ENCODE results near the gene TBC1D4. TPM values are rescaled to one million over a fixed set of nuclear protein-coding genes. Genes with fewer than 3 reads are reported as not detected.
"Not testable (repeated sequence)": the region's sequence is repeated elsewhere in the genome, so short reads cannot be mapped to it uniquely, and the experiment has no call there.

Gene TBC1D4
- total RNA-seq, 1 experiment from 2014 or later, result 32.7 TPM

GRCh38 chr13:75308222-75308621 lies 173.7 kb downstream of the TBC1D4 start:
- Histone ChIP-seq H3K36me3 (peaks cover 9% of the 10 kb centered on the region), H3K4me3 (no peak overlapping the region), H3K9me3 (replicated peaks) (no peaks in the 10 kb centered on the region), H3K27me3 (replicated peaks) (no peaks in the 10 kb centered on the region), H3K4me1 (replicated peaks) (no peaks in the 10 kb centered on the region), H3K27ac (no peak overlapping the region)
- no peak for DNase-seq (ENCODE audit: low read depth in 1 of 2, low spot score in 2 of 2)

- no peak for DNase-seq (ENCODE audit: low read depth in 1 of 2, low spot score in 2 of 2)
- H3K36me3 ChIP-seq, result peaks cover 10% of the 10 kb centered on the region
Measured at GRCh38 chr13:75307370-75307949, 174.5 kb downstream of the TBC1D4 start.

GRCh38 chr13:75306967-75307366 lies 175.0 kb downstream of the TBC1D4 start:
- H3K4me1 ChIP-seq (replicated peaks); H3K27ac ChIP-seq; H3K4me3 ChIP-seq; DNase-seq (ENCODE audit: low read depth in 1 of 2, low spot score in 2 of 2); H3K36me3 ChIP-seq; H3K27me3 ChIP-seq (replicated peaks); H3K9me3 ChIP-seq (replicated peaks): not testable (repeated sequence)

More at GRCh38 chr13:75307370-75307949, 174.5 kb downstream of the TBC1D4 start:
- H3K4me3 ChIP-seq, result no peak overlapping the region
- no peaks in the 10 kb centered on the region for H3K27me3 ChIP-seq (replicated peaks)
- no peak overlapping the region for H3K27ac ChIP-seq
- no peaks in the 10 kb centered on the region for H3K4me1 ChIP-seq (replicated peaks)
- no peaks in the 10 kb centered on the region for H3K9me3 ChIP-seq (replicated peaks)

GRCh38 chr13:75305059-75305458 lies 176.9 kb downstream of the TBC1D4 start:
- no peak for DNase-seq (ENCODE audit: low read depth in 1 of 2, low spot score in 2 of 2)
- Histone ChIP-seq H3K36me3 (peaks cover 6% of the 10 kb centered on the region), H3K9me3 (replicated peaks) (no peaks in the 10 kb centered on the region), H3K27me3 (replicated peaks) (no peaks in the 10 kb centered on the region), H3K27ac (no peak overlapping the region), H3K4me3 (no peak overlapping the region), H3K4me1 (replicated peaks) (no peaks in the 10 kb centered on the region)

- no peak overlapping the region for H3K27ac ChIP-seq
- no peak overlapping the region for H3K4me3 ChIP-seq
- H3K4me1 ChIP-seq (replicated peaks), result no peaks in the 10 kb centered on the region
- H3K27me3 ChIP-seq (replicated peaks), result no peaks in the 10 kb centered on the region
- peaks cover 4% of the 10 kb centered on the region for H3K36me3 ChIP-seq
- DNase-seq (ENCODE audit: low read depth in 1 of 2, low spot score in 2 of 2), result no peak
- no peaks in the 10 kb centered on the region for H3K9me3 ChIP-seq (replicated peaks)
Measured at GRCh38 chr13:75303263-75303662, 178.7 kb downstream of the TBC1D4 start.

- no peaks in the 10 kb centered on the region for H3K4me1 ChIP-seq (replicated peaks)
- peaks cover 4% of the 10 kb centered on the region for H3K36me3 ChIP-seq
- H3K9me3 ChIP-seq (replicated peaks), result no peaks in the 10 kb centered on the region
- no peak overlapping the region for H3K4me3 ChIP-seq
- no peaks in the 10 kb centered on the region for H3K27me3 ChIP-seq (replicated peaks)
- DNase-seq (ENCODE audit: low read depth in 1 of 2, low spot score in 2 of 2), result no peak
- H3K27ac ChIP-seq, result no peak overlapping the region
Measured at GRCh38 chr13:75302071-75302698, 179.8 kb downstream of the TBC1D4 start.

- Histone ChIP-seq H3K4me3 (no peak overlapping the region), H3K27me3 (replicated peaks) (no peaks in the 10 kb centered on the region), H3K27ac (no peak overlapping the region), H3K36me3 (peaks cover 4% of the 10 kb centered on the region), H3K9me3 (replicated peaks) (no peaks in the 10 kb centered on the region), H3K4me1 (replicated peaks) (no peaks in the 10 kb centered on the region)
- DNase-seq (ENCODE audit: low read depth in 1 of 2, low spot score in 2 of 2), result no peak
Measured at GRCh38 chr13:75299913-75300862, 181.8 kb downstream of the TBC1D4 start.

GRCh38 chr13:75299246-75299645 lies 182.7 kb downstream of the TBC1D4 start:
- no peaks in the 10 kb centered on the region for H3K27me3 ChIP-seq (replicated peaks)
- no peak overlapping the region for H3K4me3 ChIP-seq
- no peak for DNase-seq (ENCODE audit: low read depth in 1 of 2, low spot score in 2 of 2)
- peaks cover 4% of the 10 kb centered on the region for H3K36me3 ChIP-seq
- H3K4me1 ChIP-seq (replicated peaks), result no peaks in the 10 kb centered on the region
- H3K9me3 ChIP-seq (replicated peaks), result no peaks in the 10 kb centered on the region
- no peak overlapping the region for H3K27ac ChIP-seq

- no peak overlapping the region for H3K4me3 ChIP-seq
- H3K36me3 ChIP-seq, result no peaks in the 10 kb centered on the region
- DNase-seq (ENCODE audit: low read depth in 1 of 2, low spot score in 2 of 2), result no peak
Measured at GRCh38 chr13:75296641-75297040, 185.3 kb downstream of the TBC1D4 start.

GRCh38 chr13:75295201-75295600 lies 186.8 kb downstream of the TBC1D4 start:
- no peaks in the 10 kb centered on the region; the same call in 1 of the 2 replicates for H3K36me3 ChIP-seq
- no peak overlapping the region for H3K27ac ChIP-seq
- H3K4me1 ChIP-seq (replicated peaks), result no peaks in the 10 kb centered on the region
- no peaks in the 10 kb centered on the region for H3K9me3 ChIP-seq (replicated peaks)
- no peak overlapping the region for H3K4me3 ChIP-seq
- H3K27me3 ChIP-seq (replicated peaks), result no peaks in the 10 kb centered on the region
- no peak for DNase-seq (ENCODE audit: low read depth in 1 of 2, low spot score in 2 of 2)

More at GRCh38 chr13:75296641-75297040, 185.3 kb downstream of the TBC1D4 start:
- H3K4me1 ChIP-seq (replicated peaks), result no peaks in the 10 kb centered on the region
- H3K27me3 ChIP-seq (replicated peaks), result no peaks in the 10 kb centered on the region
- H3K9me3 ChIP-seq (replicated peaks), result no peaks in the 10 kb centered on the region
- no peak overlapping the region for H3K27ac ChIP-seq

GRCh38 chr13:75294110-75294509 lies 187.9 kb downstream of the TBC1D4 start:
- H3K4me1 ChIP-seq (replicated peaks), result no peaks in the 10 kb centered on the region
- H3K4me3 ChIP-seq, result no peak overlapping the region
- H3K9me3 ChIP-seq (replicated peaks), result no peaks in the 10 kb centered on the region
- no peak overlapping the region for H3K27ac ChIP-seq
- no peaks in the 10 kb centered on the region; the same call in 1 of the 2 replicates for H3K36me3 ChIP-seq
- no peak for DNase-seq (ENCODE audit: low read depth in 1 of 2, low spot score in 2 of 2)
- H3K27me3 ChIP-seq (replicated peaks), result no peaks in the 10 kb centered on the region

- Histone ChIP-seq H3K9me3 (replicated peaks) (no peaks in the 10 kb centered on the region), H3K27me3 (replicated peaks) (no peaks in the 10 kb centered on the region)
- no peak for DNase-seq (ENCODE audit: low read depth in 1 of 2, low spot score in 2 of 2)
Measured at GRCh38 chr13:75285310-75285709, 196.7 kb downstream of the TBC1D4 start.

GRCh38 chr13:75279834-75280369 lies 202.1 kb downstream of the TBC1D4 start:
- Histone ChIP-seq H3K9me3 (replicated peaks) (no peaks in the 10 kb centered on the region), H3K27me3 (replicated peaks) (no peaks in the 10 kb centered on the region), H3K4me1 (replicated peaks) (no peaks in the 10 kb centered on the region), H3K4me3 (no peak overlapping the region), H3K36me3 (no peaks in the 10 kb centered on the region), H3K27ac (no peak overlapping the region)
- DNase-seq (ENCODE audit: low read depth in 1 of 2, low spot score in 2 of 2), result no peak

More at GRCh38 chr13:75285310-75285709, 196.7 kb downstream of the TBC1D4 start:
- no peak overlapping the region for H3K27ac ChIP-seq
- no peaks in the 10 kb centered on the region for H3K4me1 ChIP-seq (replicated peaks)
- peaks cover 10% of the 10 kb centered on the region for H3K36me3 ChIP-seq
- H3K4me3 ChIP-seq, result no peak overlapping the region
